ENCODE data around the gene TSPAN12.

Gene TSPAN12

GRCh38 chr7:120805636-120806388, 52.1 kb downstream of the TSPAN12 start (continued):
- TF ChIP-seq ZNF585B (tag by site-specific recombination; IDR thresholded peaks at IDR 0.05) (no peak), ZNF529 (tag by site-specific recombination; IDR thresholded peaks at IDR 0.05; ENCODE audit: insufficient replicate concordance) (no peak), ZNF138 (tag by site-specific recombination; IDR thresholded peaks at IDR 0.05; ENCODE audit: borderline replicate concordance) (no peak), ZNF629 (tag by site-specific recombination; IDR thresholded peaks at IDR 0.05) (no peak), ZNF174 (tag by site-specific recombination; IDR thresholded peaks at IDR 0.05) (no peak), GFI1B (tag by site-specific recombination; IDR thresholded peaks at IDR 0.05) (no peak), ZNF707 (tag by site-specific recombination; IDR thresholded peaks at IDR 0.05) (no peak), REST (tag by site-specific recombination; IDR thresholded peaks at IDR 0.05) (no peak), ZNF433 (tag by site-specific recombination; IDR thresholded peaks at IDR 0.05; ENCODE audit: low read depth) (no peak), ZNF302 (tag by site-specific recombination; IDR thresholded peaks at IDR 0.05; ENCODE audit: low read depth) (no peak), ZSCAN30 (tag by site-specific recombination; IDR thresholded peaks at IDR 0.05) (no peak; the same call in 1 of the 2 replicates), ZNF114 (tag by site-specific recombination; IDR thresholded peaks at IDR 0.05) (no peak), ZNF449 (tag by site-specific recombination; IDR thresholded peaks at IDR 0.05) (no peak), ZNF140 (tag by site-specific recombination; IDR thresholded peaks at IDR 0.05) (no peak), ZNF610 (tag by site-specific recombination; IDR thresholded peaks at IDR 0.05; ENCODE audit: borderline replicate concordance) (no peak), ZNF398 (tag by site-specific recombination; IDR thresholded peaks at IDR 0.05) (no peak), TSHZ1 (tag by site-specific recombination; IDR thresholded peaks at IDR 0.05; ENCODE audit: borderline replicate concordance) (no peak), ZNF175 (tag by site-specific recombination; IDR thresholded peaks at IDR 0.05) (no peak), ZFP37 (tag by site-specific recombination; IDR thresholded peaks at IDR 0.05) (no peak), YY1 (tag by site-specific recombination; IDR thresholded peaks at IDR 0.05) (no peak), ZNF777 (tag by site-specific recombination; IDR thresholded peaks at IDR 0.05; ENCODE audit: borderline replicate concordance) (no peak), ZBTB6 (tag by site-specific recombination; IDR thresholded peaks at IDR 0.05) (no peak; the same call in 1 of the 2 replicates), ZNF133 (tag by site-specific recombination; IDR thresholded peaks at IDR 0.05) (no peak), PRDM4 (tag by site-specific recombination; IDR thresholded peaks at IDR 0.05) (peak; percentile 70), ZNF560 (tag by site-specific recombination; IDR thresholded peaks at IDR 0.05; ENCODE audit: borderline replicate concordance) (no peak), ZNF623 (tag by site-specific recombination; IDR thresholded peaks at IDR 0.05) (no peak)

Measured in HEK293 (cell line).